ENCODE data around the gene SEC63.

GRCh38 chr6:107822176-107823046 is 135.6 kb downstream of the SEC63 start:
- no peak for TF ChIP-seq ISL1 (CRISPR knock-in tag; IDR thresholded peaks at IDR 0.05)
- no peak for TF ChIP-seq ZFP3 (CRISPR knock-in tag; IDR thresholded peaks at IDR 0.05)
- no peak for TF ChIP-seq GLIS3 (CRISPR knock-in tag; IDR thresholded peaks at IDR 0.05)
- TF ChIP-seq ZNF8 (CRISPR knock-in tag; IDR thresholded peaks at IDR 0.05): no peak
- TF ChIP-seq PPARA (CRISPR knock-in tag; IDR thresholded peaks at IDR 0.05; ENCODE audit: borderline replicate concordance): no peak
- TF ChIP-seq CREB5 (CRISPR knock-in tag; IDR thresholded peaks at IDR 0.05; ENCODE audit: low read depth): no peak
- TF ChIP-seq OSR1 (CRISPR knock-in tag; IDR thresholded peaks at IDR 0.05): no peak
- TF ChIP-seq PATZ1 (CRISPR knock-in tag; IDR thresholded peaks at IDR 0.05; ENCODE audit: borderline replicate concordance): no peak
- TF ChIP-seq ZFP30 (CRISPR knock-in tag; IDR thresholded peaks at IDR 0.05): no peak
- no peak for TF ChIP-seq TOX (CRISPR knock-in tag; IDR thresholded peaks at IDR 0.05; ENCODE audit: borderline replicate concordance)
- no peak for TF ChIP-seq ZC3H10 (CRISPR knock-in tag; IDR thresholded peaks at IDR 0.05)
- no peak for TF ChIP-seq RARB (CRISPR knock-in tag; IDR thresholded peaks at IDR 0.05)
- TF ChIP-seq ARNTL (CRISPR knock-in tag; IDR thresholded peaks at IDR 0.05; ENCODE audit: borderline replicate concordance, low read depth): no peak
- no peak for TF ChIP-seq ZNF565 (CRISPR knock-in tag; conservative IDR thresholded peaks at IDR 0.05; ENCODE audit: low read depth)

Measured in SK-N-SH treated with all-trans-retinoic acid at 6 μM for 48 hours (cell line).